ACC112 (cell line): ENCODE measurements around the gene SLIT3.

Experiments
- H2AFZ ChIP-seq: fragments of 200-600 bp; sonication (generic); one replicate; pipeline ENCODE4 v1.6.0; 2017; ENCODE audit warnings: antibody characterized with exemption, low read length; ENCODE audit not compliant: unreplicated experiment
- H3K27ac ChIP-seq: fragments of 200-600 bp; sonication (generic); 2 replicates; pipeline ENCODE4 v1.5.1; 2014; ENCODE audit warnings: low read depth, mild to moderate bottlenecking, antibody characterized with exemption, low read length, moderate library complexity
- H3K27me3 ChIP-seq: fragments of 200-600 bp; sonication (generic); 2 replicates; pipeline ENCODE4 v1.6.1; 2014; ENCODE audit warnings: mild to moderate bottlenecking, antibody characterized with exemption, low read length, moderate library complexity, mixed read lengths; ENCODE audit not compliant: insufficient read depth
- H3K36me3 ChIP-seq: fragments of 200-600 bp; sonication (generic); 2 replicates; pipeline ENCODE4 v1.6.1; 2016; ENCODE audit warnings: mild to moderate bottlenecking, antibody characterized with exemption, low read length, moderate library complexity, mixed read lengths; ENCODE audit not compliant: insufficient read depth
- H3K4me1 ChIP-seq: fragments of 200-600 bp; sonication (generic); one replicate; pipeline ENCODE4 v1.6.1; 2016; ENCODE audit warnings: low read length, mixed read lengths; ENCODE audit not compliant: insufficient read depth, unreplicated experiment, control insufficient read depth
- H3K4me3 ChIP-seq: fragments of 200-600 bp; sonication (generic); 2 replicates; pipeline ENCODE4 v1.5.1; 2014; ENCODE audit warnings: mild to moderate bottlenecking, low read depth, low read length
- H3K79me2 ChIP-seq: fragments of 200-600 bp; sonication (generic); one replicate; pipeline ENCODE4 v1.6.0; 2016; ENCODE audit warnings: low read length; ENCODE audit not compliant: control insufficient read depth, unreplicated experiment, insufficient read depth

Gene SLIT3

GRCh38 chr5:168916266-168916665, 384.7 kb downstream of the SLIT3 start:
- peaks cover 14% of the 10 kb centered on the region for H3K4me1 ChIP-seq

DNA sequence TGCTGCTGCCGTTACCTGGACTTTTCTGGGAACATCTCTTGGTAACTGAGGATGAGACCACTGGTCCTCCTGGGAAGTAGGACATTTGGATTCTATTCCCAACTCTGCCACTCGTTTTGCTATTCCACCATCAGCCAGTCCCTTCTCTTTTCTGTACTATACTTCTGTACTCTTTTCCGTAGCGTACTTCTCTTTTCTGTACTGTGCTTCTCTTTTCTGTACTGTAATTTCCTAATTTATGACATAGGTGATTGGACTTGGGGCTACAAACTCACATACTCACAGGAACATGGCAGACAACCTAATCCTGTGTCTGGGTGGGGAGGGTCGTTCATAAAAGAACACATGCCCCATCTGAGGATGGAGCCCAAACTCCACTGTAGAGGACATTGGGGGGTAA, 386.4 kb downstream of the SLIT3 start:
- H3K36me3 ChIP-seq, result no peaks in the 10 kb centered on the region

More at GRCh38 chr5:168916266-168916665, 384.7 kb downstream of the SLIT3 start:
- Histone ChIP-seq H3K4me3 (no peak overlapping the region), H3K79me2 (no peaks in the 10 kb centered on the region), H3K36me3 (no peaks in the 10 kb centered on the region), H2AFZ (no peak overlapping the region), H3K27ac (peak overlapping the region; percentile 7; the same call in 1 of the 2 replicates), H3K27me3 (no peaks in the 10 kb centered on the region)

DNA sequence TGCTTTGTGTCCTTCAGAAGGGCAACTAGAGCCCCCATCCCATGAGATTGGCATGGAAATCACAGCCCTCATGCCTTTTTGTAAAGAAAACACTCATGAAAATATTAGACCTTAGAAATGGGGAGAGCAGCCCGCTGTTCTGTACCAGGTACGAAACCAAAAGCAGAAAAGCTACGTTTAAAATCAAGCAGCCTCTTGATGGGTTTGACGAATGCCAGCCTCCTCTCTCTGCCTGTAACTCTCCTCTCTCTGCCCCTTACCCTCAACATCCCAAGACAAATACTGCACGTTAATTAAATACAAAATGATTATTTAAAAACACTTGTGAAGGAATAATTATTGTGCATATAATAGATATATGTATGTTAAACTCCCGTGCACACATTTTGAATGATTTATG, 390.1 kb downstream of the SLIT3 start:
- Histone ChIP-seq H3K27me3 (no peaks in the 10 kb centered on the region), H2AFZ (no peak overlapping the region), H3K79me2 (no peaks in the 10 kb centered on the region), H3K27ac (no peak overlapping the region), H3K4me3 (no peak overlapping the region), H3K4me1 (peaks cover 7% of the 10 kb centered on the region), H3K36me3 (no peaks in the 10 kb centered on the region)

More for the DNA sequence above, 386.4 kb downstream of the SLIT3 start:
- Histone ChIP-seq H2AFZ (no peak overlapping the region), H3K27me3 (no peaks in the 10 kb centered on the region), H3K27ac (no peak overlapping the region), H3K4me3 (no peak overlapping the region), H3K4me1 (peaks cover 14% of the 10 kb centered on the region), H3K79me2 (no peaks in the 10 kb centered on the region)

DNA sequence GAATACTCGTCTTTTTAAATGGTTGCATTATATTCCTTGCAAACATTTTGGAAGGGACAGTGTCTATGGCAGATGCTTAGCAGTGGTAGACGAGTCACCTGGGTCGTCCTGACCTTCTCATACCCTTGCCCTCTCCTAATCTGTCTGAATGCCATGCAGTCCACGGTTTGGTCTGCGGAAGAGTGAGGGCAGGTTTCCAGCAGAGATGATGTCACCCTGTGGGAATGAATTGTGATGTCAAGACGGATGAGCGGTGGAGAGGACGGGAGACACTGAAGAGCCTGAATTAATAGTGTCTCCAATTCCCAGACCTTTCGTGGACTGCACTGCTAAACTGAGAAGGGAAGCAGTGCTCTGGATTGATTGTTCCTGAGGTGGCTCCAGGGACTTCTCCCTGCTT, 392.7 kb downstream of the SLIT3 start:
- H3K4me1 ChIP-seq, result peaks cover 7% of the 10 kb centered on the region
- H2AFZ ChIP-seq, result no peak overlapping the region
- no peak overlapping the region for H3K4me3 ChIP-seq
- H3K36me3 ChIP-seq, result no peaks in the 10 kb centered on the region
- no peaks in the 10 kb centered on the region for H3K79me2 ChIP-seq
- no peaks in the 10 kb centered on the region for H3K27me3 ChIP-seq
- H3K27ac ChIP-seq, result no peak overlapping the region

GRCh38 chr5:168903061-168903460, 397.9 kb downstream of the SLIT3 start:
- H3K4me3 ChIP-seq, result no peak overlapping the region
- H3K36me3 ChIP-seq, result no peaks in the 10 kb centered on the region
- no peaks in the 10 kb centered on the region for H3K79me2 ChIP-seq
- peaks cover 2% of the 10 kb centered on the region for H3K4me1 ChIP-seq
- H3K27me3 ChIP-seq, result no peaks in the 10 kb centered on the region
- H2AFZ ChIP-seq, result no peak overlapping the region
- no peak overlapping the region for H3K27ac ChIP-seq

GRCh38 chr5:168899673-168900072, 401.3 kb downstream of the SLIT3 start:
- no peak overlapping the region for H3K27ac ChIP-seq
- H3K4me1 ChIP-seq, result no peaks in the 10 kb centered on the region
- H3K4me3 ChIP-seq, result no peak overlapping the region
- H3K27me3 ChIP-seq, result peaks cover 5% of the 10 kb centered on the region; the same call in 1 of the 2 replicates
- H3K36me3 ChIP-seq, result no peaks in the 10 kb centered on the region
- H3K79me2 ChIP-seq, result no peaks in the 10 kb centered on the region
- H2AFZ ChIP-seq, result no peak overlapping the region

- peaks cover 5% of the 10 kb centered on the region; the same call in 1 of the 2 replicates for H3K27me3 ChIP-seq
- H3K79me2 ChIP-seq, result no peaks in the 10 kb centered on the region
- H2AFZ ChIP-seq, result no peak overlapping the region
- H3K27ac ChIP-seq, result no peak overlapping the region
- no peaks in the 10 kb centered on the region for H3K4me1 ChIP-seq
- H3K4me3 ChIP-seq, result no peak overlapping the region
- H3K36me3 ChIP-seq, result no peaks in the 10 kb centered on the region
Measured at GRCh38 chr5:168899264-168899663, 401.7 kb downstream of the SLIT3 start.

GRCh38 chr5:168898247-168898911, 402.6 kb downstream of the SLIT3 start:
- no peaks in the 10 kb centered on the region for H3K36me3 ChIP-seq
- H3K4me1 ChIP-seq, result no peaks in the 10 kb centered on the region
- H3K27me3 ChIP-seq, result peaks cover 5% of the 10 kb centered on the region; the same call in 1 of the 2 replicates
- no peak overlapping the region for H3K4me3 ChIP-seq
- H3K79me2 ChIP-seq, result no peaks in the 10 kb centered on the region
- no peak overlapping the region for H2AFZ ChIP-seq
- no peak overlapping the region for H3K27ac ChIP-seq

- peaks cover 5% of the 10 kb centered on the region; the same call in 1 of the 2 replicates for H3K27me3 ChIP-seq
Measured at GRCh38 chr5:168897387-168898122, 403.4 kb downstream of the SLIT3 start.

GRCh38 chr5:168895295-168896071, 405.5 kb downstream of the SLIT3 start:
- H3K27ac ChIP-seq, result no peak overlapping the region
- H2AFZ ChIP-seq, result no peak overlapping the region
- no peaks in the 10 kb centered on the region for H3K36me3 ChIP-seq
- peaks cover 5% of the 10 kb centered on the region; the same call in 1 of the 2 replicates for H3K27me3 ChIP-seq
- H3K4me1 ChIP-seq, result no peaks in the 10 kb centered on the region
- no peaks in the 10 kb centered on the region for H3K79me2 ChIP-seq
- no peak overlapping the region for H3K4me3 ChIP-seq

More at GRCh38 chr5:168897387-168898122, 403.4 kb downstream of the SLIT3 start:
- no peak overlapping the region for H3K27ac ChIP-seq
- no peak overlapping the region for H3K4me3 ChIP-seq
- H3K79me2 ChIP-seq, result no peaks in the 10 kb centered on the region
- H3K4me1 ChIP-seq, result no peaks in the 10 kb centered on the region
- H2AFZ ChIP-seq, result no peak overlapping the region
- H3K36me3 ChIP-seq, result no peaks in the 10 kb centered on the region
